H1 (cell line): ENCODE data around the gene CDC42EP4. TPM values are rescaled to one million over a fixed set of nuclear protein-coding genes. Genes with fewer than 3 reads are reported as not detected.
A peak's percentile ranks its signal among the peaks of the same experiment; 100 is the strongest.

ENCODE experiments used
- CTCF ChIA-PET: fragments of 300-600 bp; sonication (Branson Sonifier 250); formaldehyde crosslinking; loops from one replicate; lab custom pipeline; 2021; ENCODE audit not compliant: partially characterized antibody; lab: Charles Lee
- POLR2A ChIA-PET: fragments of 300-600 bp; sonication (Branson Sonifier 250); formaldehyde crosslinking; loops from one replicate; lab custom pipeline; 2021; ENCODE audit warnings: inconsistent platforms; ENCODE audit not compliant: partially characterized antibody; lab: Charles Lee
- DNase-seq, 2 experiments: peaks; one replicate each; pipeline versions ENCODE4 v3.0.0 to v3.0.0-alpha.2; 2010 to 2022; ENCODE audit warnings: low spot score in 2 of 2, low read depth in 1 of 2, mixed read lengths in 1 of 2
- FAIRE-seq: peaks from 2 replicates; lab custom pipeline; 2011; peaks lifted over from hg19 to GRCh38; lab: Jason Lieb, UNC
- H2AFZ ChIP-seq: 2 replicates; pipeline ENCODE4 v1.8.1; 2012; ENCODE audit warnings: low read length, inconsistent platforms
- H2AK5ac ChIP-seq: 2 replicates; pipeline ENCODE4 v1.6.1; 2013; ENCODE audit warnings: low read depth, low read length
- H2BK120ac ChIP-seq: replicated peaks from 2 replicates; pipeline ENCODE3; 2013; ENCODE audit warnings: low read depth, low read length, inconsistent platforms
- H2BK12ac ChIP-seq: 2 replicates; pipeline ENCODE4 v1.6.1; 2013; ENCODE audit warnings: low read depth, low read length
- H2BK15ac ChIP-seq: 2 replicates; pipeline ENCODE4 v1.6.1; 2013; ENCODE audit warnings: low read length
- H2BK20ac ChIP-seq: 2 replicates; pipeline ENCODE4 v1.6.1; 2013; ENCODE audit warnings: low read length
- H2BK5ac ChIP-seq: 2 replicates; pipeline ENCODE4 v1.6.1; 2013; ENCODE audit warnings: low read depth, low read length
- H3K14ac ChIP-seq: 2 replicates; pipeline ENCODE4 v1.6.1; 2013; ENCODE audit warnings: inconsistent platforms; ENCODE audit not compliant: insufficient read length
- H3K18ac ChIP-seq: 2 replicates; pipeline ENCODE4 v1.6.1; 2013; ENCODE audit warnings: low read length; ENCODE audit errors: extremely low read depth
- H3K23ac ChIP-seq: 2 replicates; pipeline ENCODE4 v1.6.1; 2013; ENCODE audit warnings: inconsistent platforms; ENCODE audit not compliant: insufficient read length
- H3K23me2 ChIP-seq: 2 replicates; pipeline ENCODE4 v1.6.1; 2013; ENCODE audit warnings: low read depth, low read length
- H3K27ac ChIP-seq: 2 replicates; pipeline ENCODE4 v1.6.1; 2011; ENCODE audit warnings: low read depth, low read length, inconsistent platforms
- H3K27me3 ChIP-seq, 4 experiments: replicated peaks in 1 of 4; 1 replicate in 1 of 4; 2 replicates in 3 of 4; pipeline versions ENCODE4 v1.6.1 to v1.8.1; 2011 to 2013; ENCODE audit warnings: low read length in 3 of 4, mild to moderate bottlenecking in 3 of 4, inconsistent platforms in 2 of 4, mixed read lengths in 2 of 4, moderate library complexity in 1 of 4; ENCODE audit not compliant: control insufficient read depth in 3 of 4, insufficient read depth in 3 of 4; ENCODE audit errors: extremely low read depth in 1 of 4
- H3K36me3 ChIP-seq, 4 experiments: 2 replicates each; pipeline versions ENCODE4 v1.6.1 to v1.8.1; 2011 to 2013; ENCODE audit warnings: mild to moderate bottlenecking in 4 of 4, low read length in 3 of 4, moderate library complexity in 2 of 4, control low read depth in 1 of 4, inconsistent platforms in 1 of 4; ENCODE audit not compliant: insufficient read depth in 4 of 4, control insufficient read depth in 2 of 4
- H3K4ac ChIP-seq: replicated peaks from 2 replicates; pipeline ENCODE3; 2013; ENCODE audit warnings: low read length, low read depth, mixed read lengths, inconsistent platforms; ENCODE audit not compliant: insufficient read length
- H3K4me1 ChIP-seq, 4 experiments: replicated peaks in 1 of 4; 1 replicate in 1 of 4; 2 replicates in 3 of 4; pipeline versions ENCODE4 v1.6.1 to v1.8.1; 2011 to 2013; ENCODE audit warnings: low read length in 3 of 4, inconsistent platforms in 2 of 4, mixed read lengths in 1 of 4; ENCODE audit not compliant: insufficient read depth in 4 of 4, control insufficient read depth in 3 of 4
- H3K4me2 ChIP-seq, 2 experiments: 2 replicates each; pipeline versions ENCODE4 v1.6.1 to v1.8.1; 2011 to 2013; ENCODE audit warnings: low read depth in 2 of 2, low read length in 2 of 2, control low read depth in 1 of 2, inconsistent platforms in 1 of 2, mild to moderate bottlenecking in 1 of 2; ENCODE audit not compliant: insufficient read depth in 1 of 2
- H3K4me3 ChIP-seq, 4 experiments: fragments of 200-600, 300-600 bp in 1 of 4; sonication (generic), shearing (Covaris generic), sonication (Bioruptor Twin) in 1 of 4; 2 replicates each; pipeline versions ENCODE4 v1.5.1 to v1.8.1; 2011 to 2016; ENCODE audit warnings: low read length in 4 of 4, low read depth in 3 of 4, control low read depth in 2 of 4, inconsistent platforms in 2 of 4, mild to moderate bottlenecking in 2 of 4, mixed read lengths in 1 of 4, moderate library complexity in 1 of 4; ENCODE audit not compliant: insufficient read depth in 2 of 4; ENCODE audit errors: extremely low read depth in 1 of 4
- H3K56ac ChIP-seq: replicated peaks from 2 replicates; pipeline ENCODE3; 2013; ENCODE audit warnings: low read depth, mild to moderate bottlenecking, mixed read lengths, low read length, inconsistent platforms; ENCODE audit not compliant: insufficient read length
- H3K79me1 ChIP-seq: 2 replicates; pipeline ENCODE4 v1.6.1; 2013; ENCODE audit warnings: low read depth, low read length, control low read depth
- H3K79me2 ChIP-seq, 2 experiments: 2 replicates each; pipeline versions ENCODE4 v1.6.1 to v1.8.1; 2012 to 2013; ENCODE audit warnings: low read length in 2 of 2, mild to moderate bottlenecking in 2 of 2, inconsistent platforms in 1 of 2; ENCODE audit not compliant: insufficient read depth in 2 of 2, control insufficient read depth in 1 of 2
- H3K9ac ChIP-seq, 4 experiments: replicated peaks in 1 of 4; 1 replicate in 1 of 4; 2 replicates in 3 of 4; pipeline versions ENCODE4 v1.6.1 to v1.8.1; 2011 to 2013; ENCODE audit warnings: low read depth in 3 of 4, low read length in 3 of 4, control low read depth in 2 of 4, mild to moderate bottlenecking in 2 of 4, moderate library complexity in 2 of 4, inconsistent platforms in 1 of 4; ENCODE audit errors: extremely low read depth in 1 of 4
- H3K9me3 ChIP-seq, 2 experiments: 2 replicates each; pipeline versions ENCODE4 v1.6.1 to v1.8.1; 2012 to 2013; ENCODE audit warnings: mild to moderate bottlenecking in 2 of 2, moderate library complexity in 2 of 2, control low read depth in 1 of 2, inconsistent platforms in 1 of 2, low read depth in 1 of 2, low read length in 1 of 2, mixed read lengths in 1 of 2; ENCODE audit not compliant: insufficient read depth in 2 of 2
- H4K20me1 ChIP-seq, 2 experiments: replicated peaks in 1 of 2; 2 replicates each; pipeline versions ENCODE3 to v1.8.1; 2011 to 2013; ENCODE audit warnings: inconsistent platforms in 2 of 2, low read length in 2 of 2, mild to moderate bottlenecking in 1 of 2; ENCODE audit not compliant: insufficient read depth in 2 of 2, control insufficient read depth in 1 of 2
- H4K5ac ChIP-seq: 2 replicates; pipeline ENCODE4 v1.6.1; 2013; ENCODE audit warnings: low read length, low read depth, mixed read lengths, inconsistent platforms; ENCODE audit not compliant: insufficient read length
- H4K8ac ChIP-seq: 2 replicates; pipeline ENCODE4 v1.8.0; 2013; ENCODE audit warnings: mild to moderate bottlenecking, moderate library complexity, low read length, inconsistent platforms; ENCODE audit not compliant: insufficient read depth; ENCODE audit errors: extremely low read depth
- H4K91ac ChIP-seq: replicated peaks from 2 replicates; pipeline ENCODE3; 2013; ENCODE audit warnings: low read length, mixed read lengths, inconsistent platforms; ENCODE audit not compliant: insufficient read length
- CEBPB ChIP-seq: IDR thresholded peaks from 2 replicates; pipeline ENCODE4 v1.6.1; 2012; ENCODE audit warnings: low read depth, low read length
- CHD1 ChIP-seq: IDR thresholded peaks from 2 replicates; pipeline ENCODE4 v1.6.1; 2012; ENCODE audit warnings: low read depth, low read length, improper control_type of control experiment
- KDM4A ChIP-seq: IDR thresholded peaks from one replicate; pipeline ENCODE4 v1.7.1; 2012; ENCODE audit warnings: low read depth, mild to moderate bottlenecking, moderate library complexity, low read length, inconsistent platforms; ENCODE audit not compliant: severe bottlenecking
- POLR2AphosphoS5 ChIP-seq: IDR thresholded peaks from 2 replicates; pipeline ENCODE4 v1.6.1; 2011; ENCODE audit warnings: low read depth, low read length
- TEAD4 ChIP-seq: IDR thresholded peaks from 2 replicates; pipeline ENCODE4 v1.6.1; 2012; ENCODE audit warnings: low read depth, low read length, inconsistent platforms, mixed read lengths
- WGBS, 2 experiments: shearing (Covaris generic) in 1 of 2; methylation state at CpG; one replicate each; pipeline versions ENCODE4 v1.1.6 to v1.1.7; 2013 to 2015; ENCODE audit warnings: low lambda C conversion rate in 2 of 2, mixed read lengths in 2 of 2, inconsistent platforms in 1 of 2, low coverage in 1 of 2, missing lambda C conversion rate in 1 of 2; ENCODE audit not compliant: insufficient replicate concordance in 2 of 2, insufficient coverage in 1 of 2, insufficient read length in 1 of 2; ENCODE audit errors: extremely low coverage in 1 of 2, missing lambda C conversion rate in 1 of 2; 5-methylcytosine and 5-hydroxymethylcytosine counted together
- polyA plus RNA-seq, 7 experiments: library from polyadenylated mRNA; depleted of rRNA in 3 of 7; stranded (reverse) in 5 of 7; unstranded in 2 of 7; fragments of >200 nt in 5 of 7; fragments of 200-250 nt in 2 of 7; gene quantifications; 1 replicate in 5 of 7; 2 replicates in 1 of 7; 4 replicates in 1 of 7; pipeline versions ENCODE4 v1.2.1 to v1.2.3, GENCODE V29; 2011 to 2013; ENCODE audit warnings: missing spikeins in 2 of 7, mixed read lengths in 2 of 7
- total RNA-seq: library from RNA; stranded (reverse); fragmentation: NEBNext Ultra II Directional; extraction: Animal tissue kit (Norgen Biotek cat#: 25700); gene quantifications from 2 replicates; pipeline ENCODE4 v1.2.1, GENCODE V29; 2021

The CDC42EP4 gene
- total and polyA plus RNA-seq, 2 of the 8 experiments (the other 6 are each of a cell fraction or from before 2014, with no cell fraction given) = 8.8 to 12.6 TPM

- ChIA-PET POLR2A (interaction anchor here (0.9 to 1.2 kb wide), 2 partner anchors 17 to 94 kb away, joined by 3 read pairs; no protein-coding TSS in a partner anchor), CTCF (interaction anchor here (0.9 to 1.5 kb wide), 4 partner anchors 14 to 44 kb away, joined by 3 to 4 read pairs (median 3); no protein-coding TSS in a partner anchor)
- H3K4me2 ChIP-seq = no peak overlapping the region
- H3K79me1 ChIP-seq = no peaks in the 10 kb centered on the region
- FAIRE-seq (no peak), DNase-seq (no peak)
- H2BK15ac ChIP-seq = no peak overlapping the region; the same call in 1 of the 2 replicates
- peaks cover 4 to 13% (median 9%) of the 10 kb centered on the region in 4 experiments; a peak in 6 of 7 replicates for H3K4me1 ChIP-seq
- H3K23ac ChIP-seq = no peak overlapping the region
- H3K23me2 ChIP-seq = no peaks in the 10 kb centered on the region; the same call in 1 of the 2 replicates
- H3K9me3 ChIP-seq = no peaks in the 10 kb centered on the region
- H4K5ac ChIP-seq = no peak overlapping the region
- no peak overlapping the region for H3K56ac ChIP-seq
- peak; percentile 8; the same call in 1 of the 2 replicates for TF ChIP-seq CEBPB
- TF ChIP-seq CHD1 = no peak
- no peak for TF ChIP-seq TEAD4
- no peak for TF ChIP-seq POLR2AphosphoS5
- TF ChIP-seq KDM4A = no peak
- no peaks in the 10 kb centered on the region for H4K20me1 ChIP-seq
- no peaks in the 10 kb centered on the region for H3K79me2 ChIP-seq
- H4K91ac ChIP-seq = no peak overlapping the region
- 0 out of 2 replicates have a peak overlapping the region, but pooled peaks have one; percentile 48 for H3K18ac ChIP-seq
- 75% methylated on average over 4 of the region's 4 CpGs; no CpG with 5 or more reads in 1 of the 2 experiments for WGBS, 2 experiments
- no peak overlapping the region for H4K8ac ChIP-seq
- peak overlapping the region; percentile 44; the same call in 1 of the 2 replicates for H2BK5ac ChIP-seq
- H3K4me3 ChIP-seq = no peak overlapping the region
- H2BK120ac ChIP-seq = no peak overlapping the region
- peak overlapping the region; percentile 55; the same call in 1 of the 2 replicates for H2BK20ac ChIP-seq
- no peaks in the 10 kb centered on the region for H3K27me3 ChIP-seq
- H3K9ac ChIP-seq = no peak overlapping the region
- H2AFZ ChIP-seq = no peak overlapping the region
- peak overlapping the region; percentile 43; the same call in 1 of the 2 replicates for H2BK12ac ChIP-seq
- no peak overlapping the region for H3K27ac ChIP-seq
- no peaks in the 10 kb centered on the region for H3K36me3 ChIP-seq
- H3K4ac ChIP-seq = no peak overlapping the region
- H3K14ac ChIP-seq = no peak overlapping the region
- no peak overlapping the region for H2AK5ac ChIP-seq
Observed at GRCh38 chr17:73325527-73325842, 13.7 kb upstream of the CDC42EP4 start.
